IPS-18c (cell line): Measurements from ENCODE around the gene EHHADH.
"Not testable (repeated sequence)": the region's sequence is repeated elsewhere in the genome, so short reads cannot be mapped to it uniquely, and the experiment has no call there.

Experiments
- H3K4me3 ChIP-seq: 2 replicates; pipeline ENCODE4 v1.7.0; 2013; ENCODE audit warnings: low read depth, mild to moderate bottlenecking, low read length, moderate library complexity; ENCODE audit not compliant: insufficient read depth
- H3K9me3 ChIP-seq: one replicate; pipeline ENCODE4 v1.6.1; 2013; ENCODE audit warnings: mild to moderate bottlenecking, low read length, moderate library complexity; ENCODE audit not compliant: control insufficient read depth, insufficient read depth

EHHADH gene

DNA sequence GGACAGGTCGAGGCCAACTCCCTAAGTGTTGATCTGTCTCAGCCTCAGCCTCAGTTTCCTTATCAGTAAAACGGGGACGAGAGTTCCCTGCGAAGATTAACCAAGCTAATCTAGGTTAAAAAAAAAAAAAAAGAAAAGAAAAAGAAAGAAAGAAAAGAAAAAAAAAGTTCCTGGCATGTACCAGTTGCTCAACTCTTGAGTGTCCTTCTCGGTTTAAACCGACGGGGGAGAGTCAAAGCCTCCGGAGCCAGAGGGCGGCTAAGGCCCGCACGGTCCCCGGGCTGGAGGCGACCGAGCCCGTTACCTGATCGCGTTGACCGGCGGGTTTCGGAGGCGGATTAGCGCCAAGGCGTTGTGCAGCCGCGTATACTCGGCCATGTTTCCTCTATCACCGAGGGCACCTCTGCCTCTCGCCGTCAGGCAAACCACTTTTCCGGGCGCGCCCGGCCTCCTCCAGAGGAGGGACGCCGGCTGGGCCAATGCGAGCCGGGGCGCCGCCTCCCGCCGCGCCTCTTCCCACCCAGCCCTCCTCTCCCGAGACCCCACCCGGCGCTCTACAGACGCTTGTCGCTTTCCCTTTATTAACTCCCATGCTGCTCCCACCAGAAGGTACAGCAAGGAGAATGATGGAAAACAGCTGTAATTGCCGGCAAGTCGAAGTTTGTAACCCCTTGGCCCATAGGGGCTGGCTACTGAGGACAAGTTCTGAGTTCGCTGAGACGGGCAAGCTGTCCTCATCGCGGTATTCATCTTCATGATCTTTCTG is at the start of gene EHHADH:
TSS of gene EHHADH (minus strand) at position 405 of the 766 bp plus-strand sequence. CDS start at position 378, 27 bp downstream.
- no peaks in the 10 kb centered on the region for H3K9me3 ChIP-seq
- H3K4me3 ChIP-seq = peak within 1 kb of the TSS; percentile 58

DNA sequence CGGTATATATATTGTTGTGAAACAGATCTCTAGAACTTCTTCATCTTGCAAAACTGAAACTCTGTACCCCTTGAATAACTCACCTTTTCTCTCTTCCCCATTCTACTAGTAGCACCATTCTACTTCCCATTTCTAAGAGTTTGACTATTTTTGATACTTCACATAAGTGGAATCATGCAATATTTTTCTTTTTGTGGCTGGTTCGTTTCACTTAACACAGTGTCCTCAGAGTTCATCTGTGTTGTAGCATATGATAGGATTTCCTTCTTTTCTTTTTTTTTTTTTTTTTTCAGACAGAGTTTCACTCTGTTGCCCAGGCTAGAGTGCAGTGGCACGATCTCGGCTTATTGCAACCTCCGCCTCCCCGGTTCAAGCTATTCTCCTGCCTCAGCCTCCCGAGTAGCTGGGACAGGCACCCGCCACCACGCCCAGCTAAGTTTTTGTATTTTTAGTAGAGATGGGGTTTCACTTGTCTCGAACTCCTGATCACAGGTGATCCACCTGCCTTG is 46.1 kb upstream of the EHHADH start:
- not testable (repeated sequence) for H3K4me3 ChIP-seq, H3K9me3 ChIP-seq

DNA sequence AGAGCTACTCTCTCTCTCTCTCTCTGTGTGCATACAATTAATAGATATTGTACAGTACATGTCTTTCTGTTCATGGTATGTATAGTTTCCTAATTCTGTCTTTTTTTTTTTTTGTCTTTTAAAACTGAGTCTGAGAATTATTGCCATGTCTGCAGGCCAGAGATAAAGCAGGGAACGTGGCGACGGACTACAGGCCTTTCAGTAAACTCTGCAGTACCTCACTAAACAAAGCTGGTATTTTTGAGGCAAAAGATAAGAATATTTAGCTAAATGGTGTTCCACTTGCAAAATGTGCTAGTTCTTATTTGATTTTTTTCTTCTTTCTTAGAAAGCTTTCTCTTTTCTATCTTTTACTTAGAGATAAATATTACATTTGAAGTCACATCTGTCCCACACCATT is 44.0 kb upstream of the EHHADH start:
- Histone ChIP-seq H3K9me3 (no peaks in the 10 kb centered on the region), H3K4me3 (no peak overlapping the region)

- H3K9me3 ChIP-seq = no peaks in the 10 kb centered on the region
- H3K4me3 ChIP-seq = no peak overlapping the region
Measured at GRCh38 chr3:185292238-185292637, 38.4 kb upstream of the EHHADH start.

- no peaks in the 10 kb centered on the region for H3K9me3 ChIP-seq
- no peak overlapping the region for H3K4me3 ChIP-seq
Measured at GRCh38 chr3:185290266-185290665, 36.4 kb upstream of the EHHADH start.

GRCh38 chr3:185283374-185283935 is 29.6 kb upstream of the EHHADH start:
- peaks cover 4% of the 10 kb centered on the region for H3K9me3 ChIP-seq
- peak overlapping the region; percentile 72 for H3K4me3 ChIP-seq

GRCh38 chr3:185282696-185283373 is 29.0 kb upstream of the EHHADH start:
- Histone ChIP-seq H3K9me3 (peaks cover 4% of the 10 kb centered on the region), H3K4me3 (peak overlapping the region; percentile 72)

- peaks cover 4% of the 10 kb centered on the region for H3K9me3 ChIP-seq
- H3K4me3 ChIP-seq = no peak overlapping the region
Measured at GRCh38 chr3:185280572-185281365, 26.9 kb upstream of the EHHADH start.

DNA sequence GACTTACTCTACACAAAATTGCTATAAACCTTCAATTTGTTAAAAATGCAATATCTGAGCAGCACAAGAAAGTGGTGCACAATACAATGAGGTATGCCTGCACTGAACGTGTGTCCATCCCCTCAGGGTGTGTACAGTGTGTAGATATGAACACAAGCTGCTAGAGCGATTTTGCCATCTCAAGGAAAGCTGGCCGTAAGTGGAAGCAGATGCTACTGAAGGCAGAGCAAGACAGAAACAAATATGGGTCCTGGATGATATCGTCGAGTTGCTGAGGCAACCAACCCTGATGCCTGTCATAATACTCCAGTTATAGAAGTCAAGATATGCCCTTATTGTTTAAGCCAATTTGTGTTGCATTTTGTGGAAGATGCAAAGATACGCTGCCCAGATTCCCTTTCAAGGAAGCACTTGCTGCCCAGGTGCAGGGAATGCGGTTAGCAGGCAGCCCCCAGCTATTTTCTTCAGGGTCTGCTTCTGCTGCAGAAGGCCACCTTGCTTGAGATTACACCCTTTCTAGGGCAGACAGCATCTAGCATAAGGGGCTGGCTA is 25.8 kb upstream of the EHHADH start:
- H3K4me3 ChIP-seq = no peak overlapping the region
- H3K9me3 ChIP-seq = peaks cover 4% of the 10 kb centered on the region

DNA sequence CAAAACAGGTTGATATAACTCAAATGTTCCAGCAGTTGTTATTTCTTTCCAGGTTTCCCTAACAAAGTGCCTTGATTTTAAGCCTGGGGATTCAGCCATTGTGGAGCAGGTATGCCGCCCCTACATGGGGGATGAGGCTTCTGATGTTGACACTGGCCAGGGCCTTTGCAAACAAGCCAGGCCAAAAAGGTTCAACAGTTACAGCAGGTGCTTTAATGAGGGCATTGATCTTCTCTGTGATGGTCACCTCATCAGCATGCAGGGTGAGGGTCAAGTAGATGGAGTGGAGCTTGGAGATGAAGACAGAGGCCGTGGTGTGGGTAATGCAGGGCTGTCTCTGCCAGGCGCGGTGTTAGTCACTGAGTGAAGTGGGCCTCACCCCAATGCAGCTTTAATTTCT is 22.6 kb upstream of the EHHADH start:
- Histone ChIP-seq H3K4me3 (no peak overlapping the region), H3K9me3 (no peaks in the 10 kb centered on the region)

- Histone ChIP-seq H3K4me3 (no peak overlapping the region), H3K9me3 (no peaks in the 10 kb centered on the region)
Measured at GRCh38 chr3:185272033-185272432, 18.2 kb upstream of the EHHADH start.

GRCh38 chr3:185270956-185271332 is 17.1 kb upstream of the EHHADH start:
- Histone ChIP-seq H3K4me3 (no peak overlapping the region), H3K9me3 (no peaks in the 10 kb centered on the region)

DNA sequence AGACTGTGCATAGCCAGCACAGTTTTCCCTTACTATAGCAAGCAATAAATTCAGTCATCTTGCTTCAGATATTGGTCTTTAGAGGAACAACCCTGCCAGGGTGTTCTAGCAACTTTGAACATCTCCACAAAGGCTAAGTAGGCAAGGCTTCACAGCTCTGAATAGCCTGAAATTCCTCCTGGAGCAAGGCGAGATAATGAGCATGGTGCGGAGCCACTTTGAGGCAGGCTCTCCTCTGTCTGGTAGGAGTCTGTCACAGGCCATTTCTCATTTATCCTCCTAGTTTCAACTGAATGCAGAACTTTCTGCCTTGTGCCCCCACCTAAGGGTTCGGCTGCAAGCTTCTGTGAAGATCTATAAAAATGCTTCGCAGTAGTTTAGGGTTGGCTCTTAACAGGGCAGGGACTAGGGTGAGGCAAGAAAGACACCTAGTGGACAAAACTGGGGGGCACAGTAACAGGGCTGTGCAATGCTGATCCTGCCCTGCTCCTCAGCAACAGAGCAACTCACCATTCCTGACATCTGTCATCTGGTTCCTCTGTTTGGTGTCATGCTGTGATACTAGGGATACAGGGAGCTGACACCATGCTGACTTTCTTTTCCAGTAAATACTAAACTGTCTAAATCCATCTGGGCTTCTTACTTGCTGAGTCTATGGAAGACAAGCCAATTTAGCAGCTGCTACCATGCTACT is 16.6 kb upstream of the EHHADH start:
- Histone ChIP-seq H3K4me3 (no peak overlapping the region), H3K9me3 (no peaks in the 10 kb centered on the region)

DNA sequence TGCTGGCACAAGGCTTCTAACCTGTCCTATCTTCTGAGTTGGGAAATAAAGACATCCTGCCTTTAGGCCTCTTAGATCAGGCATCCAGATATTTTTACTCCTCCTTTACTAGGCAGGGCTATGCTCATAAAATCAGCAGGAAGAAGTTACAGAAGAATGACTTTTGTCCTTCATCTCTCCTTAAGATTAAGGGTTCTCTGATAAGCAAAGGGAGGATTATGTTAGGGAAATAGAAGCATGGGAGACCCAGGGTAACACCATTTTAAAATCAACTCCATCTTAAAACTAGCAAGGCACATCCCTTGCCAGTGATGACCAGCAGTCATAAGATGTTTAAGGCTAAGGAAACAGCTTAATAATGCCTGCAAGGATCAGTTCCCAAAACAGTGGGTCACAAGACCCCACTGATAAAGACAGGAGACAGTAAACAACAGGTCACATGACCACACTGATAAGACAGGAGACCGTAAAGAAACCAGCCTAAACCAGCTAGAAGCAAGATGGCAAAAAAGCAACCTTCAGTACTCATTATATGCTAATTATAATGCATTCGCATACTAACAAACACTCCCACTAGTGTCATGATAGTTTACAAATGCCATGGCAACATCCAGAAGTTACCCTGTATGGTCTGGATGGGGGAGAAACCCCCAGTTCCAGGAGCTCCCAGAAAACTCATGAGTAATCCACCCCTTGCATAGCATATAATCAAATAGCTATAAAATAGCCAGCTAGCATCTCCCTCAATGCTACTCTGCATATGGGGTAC is 14.5 kb upstream of the EHHADH start:
- Histone ChIP-seq H3K4me3 (no peak overlapping the region), H3K9me3 (no peaks in the 10 kb centered on the region)

GRCh38 chr3:185267193-185267592 is 13.3 kb upstream of the EHHADH start:
- H3K4me3 ChIP-seq = no peak overlapping the region
- no peaks in the 10 kb centered on the region for H3K9me3 ChIP-seq
